Upper lobe of left lung (tissue), 4 donors: ENCODE results near the gene STARD10.

Experiments
- CTCF ChIP-seq, 6 experiments: fragments of 450-650 bp in 4 of 6; fragments of 200-600 bp in 2 of 6; sonication (generic) in 2 of 6; IDR thresholded peaks; one replicate each; pipeline ENCODE4 v1.5.1; 2016 to 2019; ENCODE audit warnings: antibody characterized with exemption in 6 of 6
- EP300 ChIP-seq, 4 donors: sonication (generic); formaldehyde crosslinking; IDR thresholded peaks; one replicate each; pipeline ENCODE4 v1.5.1; 2017; ENCODE audit warnings: antibody characterized with exemption in 4 of 4, control low read depth in 2 of 4
- POLR2A ChIP-seq, 4 donors: fragments of 450-650 bp; IDR thresholded peaks; one replicate each; pipeline ENCODE4 v1.5.1; 2016 to 2017; ENCODE audit warnings: antibody characterized with exemption in 4 of 4, mild to moderate bottlenecking in 2 of 4
- POLR2AphosphoS5 ChIP-seq, 2 donors: sonication (generic); formaldehyde crosslinking; IDR thresholded peaks; one replicate each; pipeline ENCODE4 v1.5.1; 2017; ENCODE audit warnings: antibody characterized with exemption in 2 of 2

GRCh38 chr11:72784662-72785061 is 9.2 kb downstream of the STARD10 start:
- no peak for TF ChIP-seq EP300 (IDR thresholded peaks at IDR 0.05)
- TF ChIP-seq CTCF (IDR thresholded peaks at IDR 0.05): no peak
- TF ChIP-seq POLR2A (IDR thresholded peaks at IDR 0.05): no peak
- TF ChIP-seq POLR2AphosphoS5 (IDR thresholded peaks at IDR 0.05): no peak
